Measurements from ENCODE around the gene AP5S1. TPM values are rescaled to one million over a fixed set of nuclear protein-coding genes. Genes with fewer than 3 reads are reported as not detected.

AP5S1 gene
- total and polyA plus RNA-seq, 2 of the 13 experiments (the other 11 are each of a cell fraction or from before 2014, with no cell fraction given), result 7.9 to 23.2 TPM

DNA sequence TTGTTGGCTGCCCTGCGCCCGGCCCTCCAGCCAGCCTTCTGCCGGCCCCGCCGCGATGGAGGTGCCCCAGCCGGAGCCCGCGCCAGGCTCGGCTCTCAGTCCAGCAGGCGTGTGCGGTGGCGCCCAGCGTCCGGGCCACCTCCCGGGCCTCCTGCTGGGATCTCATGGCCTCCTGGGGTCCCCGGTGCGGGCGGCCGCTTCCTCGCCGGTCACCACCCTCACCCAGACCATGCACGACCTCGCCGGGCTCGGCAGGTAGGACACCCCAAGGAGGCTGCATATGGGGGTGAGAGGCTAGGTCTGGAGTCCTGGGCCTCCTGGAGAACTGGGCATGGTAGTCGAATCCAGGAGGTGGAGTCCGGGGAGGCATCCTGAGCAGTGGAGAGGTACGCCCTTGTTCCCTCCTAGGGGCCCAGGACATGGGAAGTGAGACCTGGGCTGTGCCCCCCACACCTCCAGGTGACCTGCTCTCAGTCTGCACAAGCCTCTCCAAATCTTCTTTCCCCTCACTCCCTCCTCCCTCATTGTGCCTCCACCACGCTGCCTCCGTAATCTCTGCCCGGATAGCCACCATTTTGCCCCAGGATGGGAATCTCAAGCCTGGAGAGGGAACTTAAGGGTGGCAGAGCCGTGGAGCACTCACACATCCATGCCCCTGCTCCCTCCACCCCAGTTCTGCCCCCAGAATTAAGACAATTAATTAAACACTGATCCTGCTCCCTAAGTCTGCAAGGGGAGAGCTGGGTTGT is 23.7 kb upstream of the AP5S1 start (continued):
- TF ChIP-seq ZNF781 (CRISPR knock-in tag; IDR thresholded peaks at IDR 0.05; ENCODE audit: borderline replicate concordance, not compliant biosample characterization) (peak; percentile 45), HNRNPH1 (optimal IDR thresholded peaks at IDR 0.05; ENCODE audit: low read depth, low read length) (no peak), ZBTB7B (CRISPR knock-in tag; IDR thresholded peaks at IDR 0.05) (peak; percentile 47; the same call in 1 of the 2 replicates), ZNF138 (CRISPR knock-in tag; IDR thresholded peaks at IDR 0.05; ENCODE audit: low read depth) (no peak), ZNF607 (CRISPR knock-in tag; IDR thresholded peaks at IDR 0.05; ENCODE audit: borderline replicate concordance) (no peak), NFRKB (IDR thresholded peaks at IDR 0.05) (no peak), ZNF550 (CRISPR knock-in tag; IDR thresholded peaks at IDR 0.05; ENCODE audit: borderline replicate concordance) (no peak), NPAS2 (CRISPR knock-in tag; IDR thresholded peaks at IDR 0.05; ENCODE audit: borderline replicate concordance) (no peak), AGO2 (optimal IDR thresholded peaks at IDR 0.05; ENCODE audit: low read depth, low read length) (peak; percentile 61), ZNF570 (CRISPR knock-in tag; IDR thresholded peaks at IDR 0.05; ENCODE audit: borderline replicate concordance) (no peak), MED8 (CRISPR knock-in tag; IDR thresholded peaks at IDR 0.05; ENCODE audit: insufficient replicate concordance) (no peak), RBM39 (IDR thresholded peaks at IDR 0.05; ENCODE audit: low read depth, low read length, poor library complexity, severe bottlenecking) (peak; percentile 7), FIP1L1 (IDR thresholded peaks at IDR 0.05; ENCODE audit: borderline replicate concordance, insufficient read depth, low read depth, low read length) (0 out of 2 replicates have a peak, but pooled peaks have one; percentile 53), ZNF768 (CRISPR knock-in tag; IDR thresholded peaks at IDR 0.05) (peak; percentile 34; the same call in 1 of the 2 replicates), MYNN (CRISPR knock-in tag; IDR thresholded peaks at IDR 0.05; ENCODE audit: low read depth) (no peak), ZNF839 (CRISPR knock-in tag; IDR thresholded peaks at IDR 0.05; ENCODE audit: borderline replicate concordance) (no peak), ZNF563 (CRISPR knock-in tag; IDR thresholded peaks at IDR 0.05) (peak; percentile 76), ZBTB20 (CRISPR knock-in tag; IDR thresholded peaks at IDR 0.05; ENCODE audit: borderline replicate concordance, low read depth) (0 out of 2 replicates have a peak, but pooled peaks have one; percentile 21)
- TF ChIP-seq, protein P1, sequence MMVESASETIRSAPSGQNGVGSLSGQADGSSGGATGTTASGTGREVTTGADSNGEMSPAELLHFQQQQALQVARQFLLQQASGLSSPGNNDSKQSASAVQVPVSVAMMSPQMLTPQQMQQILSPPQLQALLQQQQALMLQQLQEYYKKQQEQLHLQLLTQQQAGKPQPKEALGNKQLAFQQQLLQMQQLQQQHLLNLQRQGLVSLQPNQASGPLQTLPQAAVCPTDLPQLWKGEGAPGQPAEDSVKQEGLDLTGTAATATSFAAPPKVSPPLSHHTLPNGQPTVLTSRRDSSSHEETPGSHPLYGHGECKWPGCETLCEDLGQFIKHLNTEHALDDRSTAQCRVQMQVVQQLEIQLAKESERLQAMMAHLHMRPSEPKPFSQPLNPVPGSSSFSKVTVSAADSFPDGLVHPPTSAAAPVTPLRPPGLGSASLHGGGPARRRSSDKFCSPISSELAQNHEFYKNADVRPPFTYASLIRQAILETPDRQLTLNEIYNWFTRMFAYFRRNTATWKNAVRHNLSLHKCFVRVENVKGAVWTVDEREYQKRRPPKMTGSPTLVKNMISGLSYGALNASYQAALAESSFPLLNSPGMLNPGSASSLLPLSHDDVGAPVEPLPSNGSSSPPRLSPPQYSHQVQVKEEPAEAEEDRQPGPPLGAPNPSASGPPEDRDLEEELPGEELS (CRISPR knock-in tag; IDR thresholded peaks at IDR 0.05), result 0 out of 2 replicates have a peak, but pooled peaks have one; percentile 8
- TF ChIP-seq, protein P2, sequence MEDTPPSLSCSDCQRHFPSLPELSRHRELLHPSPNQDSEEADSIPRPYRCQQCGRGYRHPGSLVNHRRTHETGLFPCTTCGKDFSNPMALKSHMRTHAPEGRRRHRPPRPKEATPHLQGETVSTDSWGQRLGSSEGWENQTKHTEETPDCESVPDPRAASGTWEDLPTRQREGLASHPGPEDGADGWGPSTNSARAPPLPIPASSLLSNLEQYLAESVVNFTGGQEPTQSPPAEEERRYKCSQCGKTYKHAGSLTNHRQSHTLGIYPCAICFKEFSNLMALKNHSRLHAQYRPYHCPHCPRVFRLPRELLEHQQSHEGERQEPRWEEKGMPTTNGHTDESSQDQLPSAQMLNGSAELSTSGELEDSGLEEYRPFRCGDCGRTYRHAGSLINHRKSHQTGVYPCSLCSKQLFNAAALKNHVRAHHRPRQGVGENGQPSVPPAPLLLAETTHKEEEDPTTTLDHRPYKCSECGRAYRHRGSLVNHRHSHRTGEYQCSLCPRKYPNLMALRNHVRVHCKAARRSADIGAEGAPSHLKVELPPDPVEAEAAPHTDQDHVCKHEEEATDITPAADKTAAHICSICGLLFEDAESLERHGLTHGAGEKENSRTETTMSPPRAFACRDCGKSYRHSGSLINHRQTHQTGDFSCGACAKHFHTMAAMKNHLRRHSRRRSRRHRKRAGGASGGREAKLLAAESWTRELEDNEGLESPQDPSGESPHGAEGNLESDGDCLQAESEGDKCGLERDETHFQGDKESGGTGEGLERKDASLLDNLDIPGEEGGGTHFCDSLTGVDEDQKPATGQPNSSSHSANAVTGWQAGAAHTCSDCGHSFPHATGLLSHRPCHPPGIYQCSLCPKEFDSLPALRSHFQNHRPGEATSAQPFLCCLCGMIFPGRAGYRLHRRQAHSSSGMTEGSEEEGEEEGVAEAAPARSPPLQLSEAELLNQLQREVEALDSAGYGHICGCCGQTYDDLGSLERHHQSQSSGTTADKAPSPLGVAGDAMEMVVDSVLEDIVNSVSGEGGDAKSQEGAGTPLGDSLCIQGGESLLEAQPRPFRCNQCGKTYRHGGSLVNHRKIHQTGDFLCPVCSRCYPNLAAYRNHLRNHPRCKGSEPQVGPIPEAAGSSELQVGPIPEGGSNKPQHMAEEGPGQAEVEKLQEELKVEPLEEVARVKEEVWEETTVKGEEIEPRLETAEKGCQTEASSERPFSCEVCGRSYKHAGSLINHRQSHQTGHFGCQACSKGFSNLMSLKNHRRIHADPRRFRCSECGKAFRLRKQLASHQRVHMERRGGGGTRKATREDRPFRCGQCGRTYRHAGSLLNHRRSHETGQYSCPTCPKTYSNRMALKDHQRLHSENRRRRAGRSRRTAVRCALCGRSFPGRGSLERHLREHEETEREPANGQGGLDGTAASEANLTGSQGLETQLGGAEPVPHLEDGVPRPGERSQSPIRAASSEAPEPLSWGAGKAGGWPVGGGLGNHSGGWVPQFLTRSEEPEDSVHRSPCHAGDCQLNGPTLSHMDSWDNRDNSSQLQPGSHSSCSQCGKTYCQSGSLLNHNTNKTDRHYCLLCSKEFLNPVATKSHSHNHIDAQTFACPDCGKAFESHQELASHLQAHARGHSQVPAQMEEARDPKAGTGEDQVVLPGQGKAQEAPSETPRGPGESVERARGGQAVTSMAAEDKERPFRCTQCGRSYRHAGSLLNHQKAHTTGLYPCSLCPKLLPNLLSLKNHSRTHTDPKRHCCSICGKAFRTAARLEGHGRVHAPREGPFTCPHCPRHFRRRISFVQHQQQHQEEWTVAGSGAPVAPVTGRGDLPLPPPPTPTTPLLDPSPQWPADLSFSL (CRISPR knock-in tag; IDR thresholded peaks at IDR 0.05), result no peak

Data from HepG2 (cell line).